22Rv1 (cell line): ENCODE results near the gene PRKCB.

Source experiments
- CTCF ChIP-seq: fragments of 450-650 bp; IDR thresholded peaks from 2 replicates; pipeline ENCODE4 v1.5.1; 2017; ENCODE audit warnings: mild to moderate bottlenecking
- ZFX ChIP-seq: fragments of 450-650 bp; IDR thresholded peaks from 2 replicates; pipeline ENCODE4 v1.6.1; 2017; ENCODE audit warnings: antibody characterized with exemption, borderline replicate concordance

DNA sequence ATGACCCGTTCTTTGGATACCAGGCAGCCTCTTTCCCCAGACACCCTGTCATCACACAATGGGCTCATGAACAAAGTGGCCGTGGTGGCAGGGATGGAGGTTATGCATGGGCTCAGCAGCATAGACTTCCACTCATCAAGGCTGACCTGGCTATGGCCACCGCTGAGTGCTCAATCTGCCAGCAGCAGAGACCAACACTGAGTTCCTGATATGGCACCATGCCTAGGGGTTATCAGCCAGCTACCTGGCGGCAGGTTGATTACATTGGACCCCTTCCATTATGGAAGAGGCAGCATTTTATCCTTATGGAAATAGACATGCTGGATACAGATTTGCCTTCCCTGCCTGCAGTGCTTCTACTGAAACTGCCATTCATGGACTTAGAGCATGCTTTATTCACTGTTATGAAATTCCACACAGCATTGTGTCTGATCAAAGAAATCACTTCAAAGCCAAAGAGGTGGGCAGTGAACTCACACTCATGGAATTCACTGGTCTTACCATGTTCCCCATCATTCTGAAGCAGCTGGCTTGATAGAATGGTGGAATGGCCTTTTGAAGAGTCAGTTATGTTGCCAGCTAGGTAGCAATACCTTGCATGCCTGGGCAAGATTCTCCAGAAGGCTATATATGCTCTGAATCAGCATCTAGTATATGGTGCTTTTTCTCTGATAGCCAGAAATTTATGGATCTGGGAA lies 160.6 kb downstream of the PRKCB start:
- no peak for TF ChIP-seq CTCF
- no peak for TF ChIP-seq ZFX
